GM18858 (cell line): ENCODE data around the gene PNMA5.

Experiments used
- ATAC-seq: cut with Tn5 transposase; IDR thresholded peaks from one replicate; pipeline ENCODE4 v1.9.1; 2021; ENCODE audit not compliant: unreplicated experiment

Gene PNMA5

GRCh38 chrX:152958524-152959465 lies 35.1 kb downstream of the PNMA5 start:
- peak; percentile 82 for ATAC-seq

GRCh38 chrX:152958047-152958446 lies 35.9 kb downstream of the PNMA5 start:
- ATAC-seq: no peak

- no peak for ATAC-seq
These were observed 43.1 kb downstream of the PNMA5 start for GRCh38 chrX:152950786-152951185.

GRCh38 chrX:152949114-152949513 lies 44.8 kb downstream of the PNMA5 start:
- ATAC-seq: no peak

- no peak for ATAC-seq
These were observed 47.2 kb downstream of the PNMA5 start for GRCh38 chrX:152946681-152947080.

- no peak for ATAC-seq
These were observed 48.6 kb downstream of the PNMA5 start for GRCh38 chrX:152945021-152945979.

- ATAC-seq: no peak
These were observed 50.1 kb downstream of the PNMA5 start for GRCh38 chrX:152943826-152944225.

GRCh38 chrX:152942077-152942442 lies 51.9 kb downstream of the PNMA5 start:
- ATAC-seq: no peak

- ATAC-seq: peak; percentile 80
These were observed 52.4 kb downstream of the PNMA5 start for GRCh38 chrX:152941328-152942076.
